SKM-1 (cell line): ENCODE measurements around the gene BOLA2B.

Source experiments
- DNase-seq: peaks from one replicate; lab custom pipeline; 2025; ENCODE audit not compliant: unreplicated experiment; lab: John Stamatoyannopoulos, UW

BOLA2B gene

DNA sequence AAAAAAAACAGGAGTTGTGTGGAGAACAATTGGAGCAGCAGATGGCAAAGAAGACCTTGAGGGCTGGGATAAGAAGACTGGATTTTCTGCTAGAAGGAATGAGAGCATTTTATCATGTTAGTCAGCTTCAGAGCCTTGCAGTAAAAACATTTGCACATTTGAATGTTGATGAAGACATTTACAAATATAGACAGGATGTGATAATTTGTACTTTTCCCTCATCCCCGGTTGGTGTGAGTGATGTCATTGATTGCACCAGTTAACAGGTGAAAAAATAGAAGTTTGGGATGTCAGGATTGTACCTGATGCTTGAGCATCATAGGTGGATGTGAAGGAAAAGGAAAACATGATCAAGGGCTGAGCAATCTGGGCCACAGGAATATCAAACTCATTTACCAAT, 47.8 kb downstream of the BOLA2B start:
- no peak for DNase-seq

DNA sequence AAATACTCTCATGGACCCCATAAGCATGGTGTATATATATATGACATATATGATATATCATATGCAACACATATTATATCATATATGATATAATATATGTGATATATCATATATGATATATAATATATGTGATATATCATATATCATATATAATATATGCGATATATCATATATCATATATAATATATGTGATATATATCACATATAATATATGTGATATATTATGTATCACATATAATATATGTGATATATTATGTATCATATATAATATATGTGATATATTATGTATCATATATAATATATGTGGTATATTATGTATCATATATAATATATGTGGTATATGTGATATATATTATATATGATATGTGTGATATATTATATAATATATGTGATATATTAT, 48.5 kb downstream of the BOLA2B start:
- DNase-seq, result no peak

DNA sequence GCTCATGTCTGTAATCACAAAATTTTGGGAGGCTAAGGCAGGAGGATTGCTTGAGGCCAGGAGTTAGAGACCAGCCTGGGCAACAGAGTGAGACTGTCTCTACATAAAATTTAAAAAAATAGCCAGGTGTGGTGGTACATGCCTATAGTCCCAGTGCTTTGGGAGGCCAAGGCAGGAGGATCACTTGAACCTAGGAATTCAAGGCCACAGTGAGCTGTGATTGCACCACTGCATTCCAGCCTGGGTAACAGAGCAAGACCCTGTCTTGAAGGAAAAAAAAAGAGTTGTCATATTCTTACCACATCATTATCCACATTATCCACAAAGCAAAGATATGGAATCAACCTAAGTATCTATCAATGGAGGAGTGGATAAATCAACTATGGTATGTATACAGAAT, 49.4 kb downstream of the BOLA2B start:
- DNase-seq, result no peak

DNA sequence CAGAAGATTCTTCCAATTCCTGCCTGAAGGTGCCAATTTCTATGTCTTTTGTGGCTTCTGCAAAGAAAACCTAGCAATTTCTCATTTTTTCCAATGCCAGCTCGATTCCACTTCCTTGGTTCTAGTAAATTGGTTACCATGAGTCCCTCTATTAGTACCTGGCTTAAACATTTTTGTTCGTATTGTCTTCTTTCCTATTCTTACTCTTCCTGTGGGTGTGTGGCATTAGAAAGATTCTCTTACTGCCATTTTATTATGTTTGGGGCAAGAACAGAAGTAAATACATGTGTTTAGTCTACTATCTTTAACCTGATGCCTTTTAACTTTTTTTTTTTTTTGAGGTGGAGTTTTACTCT, 50.1 kb downstream of the BOLA2B start:
- no peak for DNase-seq
